ENCODE results near the gene PHLPP1.

PHLPP1 gene

DNA sequence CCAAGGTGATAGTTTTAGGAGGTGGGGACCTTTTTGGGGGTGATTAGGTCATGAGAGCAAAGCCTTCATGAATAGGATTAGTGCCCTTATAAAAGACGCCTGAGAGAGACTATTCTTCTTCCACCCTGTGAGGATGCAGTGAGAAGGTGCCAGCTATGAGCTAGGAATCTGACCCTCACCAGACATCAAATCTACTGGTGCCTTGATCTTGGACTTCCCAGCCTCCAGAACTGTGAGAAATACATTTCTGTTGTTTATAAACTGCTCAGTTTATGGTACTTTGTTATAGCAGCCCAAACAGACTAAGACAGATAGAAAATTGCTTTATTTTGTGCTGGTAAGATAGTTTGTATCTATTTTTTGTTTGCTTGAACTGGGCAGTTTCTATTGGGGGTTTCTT, 40.1 kb downstream of the PHLPP1 start:
- H3K4me3 ChIP-seq (replicated peaks in 1 of 2; ENCODE audit: low read depth in 2 of 2, low read length in 2 of 2): no peak overlapping the region
- TF ChIP-seq, protein P1, sequence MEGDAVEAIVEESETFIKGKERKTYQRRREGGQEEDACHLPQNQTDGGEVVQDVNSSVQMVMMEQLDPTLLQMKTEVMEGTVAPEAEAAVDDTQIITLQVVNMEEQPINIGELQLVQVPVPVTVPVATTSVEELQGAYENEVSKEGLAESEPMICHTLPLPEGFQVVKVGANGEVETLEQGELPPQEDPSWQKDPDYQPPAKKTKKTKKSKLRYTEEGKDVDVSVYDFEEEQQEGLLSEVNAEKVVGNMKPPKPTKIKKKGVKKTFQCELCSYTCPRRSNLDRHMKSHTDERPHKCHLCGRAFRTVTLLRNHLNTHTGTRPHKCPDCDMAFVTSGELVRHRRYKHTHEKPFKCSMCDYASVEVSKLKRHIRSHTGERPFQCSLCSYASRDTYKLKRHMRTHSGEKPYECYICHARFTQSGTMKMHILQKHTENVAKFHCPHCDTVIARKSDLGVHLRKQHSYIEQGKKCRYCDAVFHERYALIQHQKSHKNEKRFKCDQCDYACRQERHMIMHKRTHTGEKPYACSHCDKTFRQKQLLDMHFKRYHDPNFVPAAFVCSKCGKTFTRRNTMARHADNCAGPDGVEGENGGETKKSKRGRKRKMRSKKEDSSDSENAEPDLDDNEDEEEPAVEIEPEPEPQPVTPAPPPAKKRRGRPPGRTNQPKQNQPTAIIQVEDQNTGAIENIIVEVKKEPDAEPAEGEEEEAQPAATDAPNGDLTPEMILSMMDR (IDR thresholded peaks at IDR 0.05; ENCODE audit: low read depth, low read length): no peak
- DNase-seq (ENCODE audit: low read depth in 2 of 2): no peak

DNA sequence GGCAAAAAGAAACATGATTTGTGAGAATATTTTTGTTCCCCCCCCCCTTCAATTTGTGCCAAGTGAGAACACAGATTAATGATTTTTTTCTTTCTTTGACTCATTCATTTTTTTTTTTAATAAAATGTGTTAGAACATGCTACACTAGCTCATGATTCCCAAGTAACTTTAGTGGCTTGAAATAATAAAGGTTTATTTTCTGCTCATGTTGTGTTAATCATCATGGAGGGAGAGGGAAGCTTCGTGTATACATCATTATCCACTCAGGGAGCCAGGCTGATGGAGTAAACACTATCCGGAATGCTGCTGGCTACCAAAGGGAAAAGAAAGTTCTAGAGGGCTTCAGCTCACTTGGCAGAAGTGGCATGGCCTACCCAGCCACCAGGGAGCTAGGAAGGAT, 40.6 kb downstream of the PHLPP1 start:
- no peak for DNase-seq (ENCODE audit: low read depth in 2 of 2)
- TF ChIP-seq, protein P1 (IDR thresholded peaks at IDR 0.05; ENCODE audit: low read depth, low read length): no peak
- H3K4me3 ChIP-seq (replicated peaks in 1 of 2; ENCODE audit: low read depth in 2 of 2, low read length in 2 of 2): no peak overlapping the region

DNA sequence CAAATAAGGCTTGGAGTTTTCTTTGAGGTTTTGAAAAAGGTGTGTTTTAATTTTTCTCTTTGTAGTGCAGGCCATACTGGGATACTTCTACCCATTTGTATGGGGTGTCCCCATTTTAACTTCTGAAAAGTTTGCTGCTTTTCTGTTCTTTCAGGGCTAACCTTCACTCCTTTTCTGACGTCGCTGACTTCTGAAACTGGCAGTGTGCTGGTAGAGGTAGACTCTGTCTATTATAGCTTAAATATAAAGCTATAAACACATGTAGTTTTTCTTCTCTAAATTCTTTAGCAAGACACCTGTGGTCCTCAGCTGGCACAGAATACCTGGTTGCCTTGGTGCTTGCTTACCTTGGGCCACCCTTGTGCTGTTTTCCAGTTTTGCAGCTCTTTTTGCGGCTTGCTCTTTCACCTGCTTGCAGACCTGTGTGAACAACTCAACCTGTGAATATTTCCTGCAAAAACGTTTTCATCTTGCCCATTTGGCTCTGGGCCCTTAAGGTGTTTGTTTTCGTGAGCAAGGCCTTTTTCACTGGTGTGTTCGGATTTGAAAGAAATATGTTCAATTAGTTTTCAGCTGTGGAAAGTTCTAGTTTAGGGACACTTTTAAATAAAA, 42.2 kb downstream of the PHLPP1 start:
- TF ChIP-seq, protein P1 (IDR thresholded peaks at IDR 0.05; ENCODE audit: low read depth, low read length): no peak
- no peak for DNase-seq (ENCODE audit: low read depth in 2 of 2)
- H3K4me3 ChIP-seq (replicated peaks in 1 of 2; ENCODE audit: low read depth in 2 of 2, low read length in 2 of 2): no peak overlapping the region

DNA sequence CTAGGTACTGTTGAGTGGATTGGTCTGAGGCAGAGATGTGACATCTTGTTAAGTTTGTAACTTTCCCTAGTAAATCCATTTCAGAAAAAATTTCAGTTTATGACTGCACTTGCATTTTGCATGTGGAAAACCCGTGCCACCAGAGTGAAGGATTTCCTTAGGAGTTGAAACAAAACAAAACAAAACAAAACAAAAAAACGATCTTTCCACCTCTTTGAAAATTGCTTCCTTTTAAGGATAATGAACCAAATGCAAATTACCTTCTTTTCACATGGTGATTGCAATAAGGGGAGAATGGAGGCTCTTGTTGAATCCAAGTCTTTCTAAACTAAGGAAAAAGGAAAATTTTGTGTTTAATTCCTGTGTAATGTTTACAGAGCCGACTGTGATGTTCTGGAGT, 43.2 kb downstream of the PHLPP1 start:
- no peak overlapping the region for H3K4me3 ChIP-seq (replicated peaks in 1 of 2; ENCODE audit: low read depth in 2 of 2, low read length in 2 of 2)

DNA sequence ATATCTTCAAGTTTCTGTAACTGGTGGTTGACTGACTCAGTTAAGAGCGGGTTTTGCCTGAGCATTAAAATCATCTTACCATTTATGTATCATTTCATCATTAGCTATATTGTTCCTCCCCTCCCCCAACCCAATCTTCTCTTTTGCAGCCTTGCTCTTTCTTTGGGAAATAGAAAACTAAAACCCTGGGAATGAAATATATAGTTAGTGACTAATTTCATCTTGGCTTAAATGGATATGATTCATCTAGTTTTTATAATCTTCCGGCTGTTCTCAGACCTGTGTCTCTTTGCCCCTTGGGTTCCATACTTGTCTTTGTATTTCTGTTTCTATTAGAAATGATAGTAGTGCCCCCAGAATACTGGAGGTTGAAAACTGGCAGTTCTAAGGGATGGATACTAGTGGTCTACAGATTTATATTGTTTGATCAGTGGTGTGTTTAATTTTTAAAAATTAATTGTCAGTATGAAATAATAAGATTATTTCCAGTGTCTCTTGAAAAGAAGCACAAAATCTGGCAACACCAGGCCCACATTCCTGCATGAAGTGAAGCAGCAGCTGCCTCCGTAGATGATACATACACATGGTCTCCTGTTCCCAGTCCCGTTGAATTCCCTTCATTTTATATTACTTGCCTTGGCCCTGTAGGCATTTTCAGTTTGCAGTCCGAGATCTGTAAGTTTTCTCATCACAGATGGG, 44.5 kb downstream of the PHLPP1 start:
- H3K4me3 ChIP-seq (replicated peaks in 1 of 2; ENCODE audit: low read depth in 2 of 2, low read length in 2 of 2): no peak overlapping the region
- TF ChIP-seq, protein P1 (IDR thresholded peaks at IDR 0.05; ENCODE audit: low read depth, low read length): no peak
- DNase-seq (ENCODE audit: low read depth in 2 of 2): peak; percentile 24 to 67

More for the DNA sequence above, 43.2 kb downstream of the PHLPP1 start:
- TF ChIP-seq, protein P1 (IDR thresholded peaks at IDR 0.05; ENCODE audit: low read depth, low read length): no peak
- DNase-seq (ENCODE audit: low read depth in 2 of 2): no peak

DNA sequence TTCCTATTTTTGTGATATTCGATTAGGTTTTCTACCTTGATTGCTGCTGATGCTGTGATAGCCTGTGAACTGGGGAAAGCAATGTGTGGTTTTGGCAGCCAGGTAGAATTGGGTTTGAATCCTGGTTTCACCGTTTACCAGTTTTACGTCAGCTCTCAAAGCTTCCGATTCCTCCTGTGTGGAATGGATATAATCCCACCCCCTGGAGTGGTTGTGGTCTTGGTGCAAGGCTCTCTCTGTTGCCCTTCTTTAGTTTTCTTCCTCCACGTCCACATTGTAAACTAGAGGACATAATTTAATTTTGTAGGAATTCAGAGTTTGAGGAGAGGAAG, 45.0 kb downstream of the PHLPP1 start:
- H3K4me3 ChIP-seq (replicated peaks in 1 of 2; ENCODE audit: low read depth in 2 of 2, low read length in 2 of 2): no peak overlapping the region
- DNase-seq (ENCODE audit: low read depth in 2 of 2): no peak
- TF ChIP-seq, protein P1 (IDR thresholded peaks at IDR 0.05; ENCODE audit: low read depth, low read length): no peak
